ENCODE results near the gene SUCLG1. TPM values are rescaled to one million over a fixed set of nuclear protein-coding genes. Genes with fewer than 3 reads are reported as not detected.

The SUCLG1 gene
- total RNA-seq, 4 donors from 2014 or later, result 32.5 to 64.1 (median 54.1) TPM

DNA sequence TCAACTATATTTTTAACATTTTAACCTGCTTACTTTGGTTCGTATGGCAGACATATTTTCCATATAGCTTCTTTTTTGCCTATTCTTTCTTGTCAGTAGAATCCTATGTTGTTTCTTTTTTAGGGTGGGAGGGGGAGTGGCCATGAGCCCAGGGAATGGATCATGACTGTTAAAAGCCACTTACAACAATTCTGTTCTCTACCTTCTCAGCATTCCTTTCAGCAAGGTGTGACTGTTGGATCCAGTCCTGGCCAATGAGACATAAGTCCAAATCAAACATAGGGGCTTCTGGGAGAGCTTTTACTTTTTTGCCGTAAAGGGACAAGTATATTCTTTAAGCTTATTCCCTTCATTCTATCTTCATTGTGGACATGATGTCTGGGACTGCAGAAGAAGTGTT lies 32.2 kb upstream of the SUCLG1 start:
- H3K4me1 ChIP-seq, result no peaks in the 10 kb centered on the region
- H3K27me3 ChIP-seq, result no peaks in the 10 kb centered on the region
- intact Hi-C loops (cut with DNase I; ENCODE audit: low total_unique reads), result no loop called here
- no peaks in the 10 kb centered on the region for H3K9me3 ChIP-seq
- no peak overlapping the region for H3K4me3 ChIP-seq
- no peaks in the 10 kb centered on the region for H3K36me3 ChIP-seq
- TF ChIP-seq POLR2A (IDR thresholded peaks at IDR 0.05), result no peak
- TF ChIP-seq, protein P1, sequence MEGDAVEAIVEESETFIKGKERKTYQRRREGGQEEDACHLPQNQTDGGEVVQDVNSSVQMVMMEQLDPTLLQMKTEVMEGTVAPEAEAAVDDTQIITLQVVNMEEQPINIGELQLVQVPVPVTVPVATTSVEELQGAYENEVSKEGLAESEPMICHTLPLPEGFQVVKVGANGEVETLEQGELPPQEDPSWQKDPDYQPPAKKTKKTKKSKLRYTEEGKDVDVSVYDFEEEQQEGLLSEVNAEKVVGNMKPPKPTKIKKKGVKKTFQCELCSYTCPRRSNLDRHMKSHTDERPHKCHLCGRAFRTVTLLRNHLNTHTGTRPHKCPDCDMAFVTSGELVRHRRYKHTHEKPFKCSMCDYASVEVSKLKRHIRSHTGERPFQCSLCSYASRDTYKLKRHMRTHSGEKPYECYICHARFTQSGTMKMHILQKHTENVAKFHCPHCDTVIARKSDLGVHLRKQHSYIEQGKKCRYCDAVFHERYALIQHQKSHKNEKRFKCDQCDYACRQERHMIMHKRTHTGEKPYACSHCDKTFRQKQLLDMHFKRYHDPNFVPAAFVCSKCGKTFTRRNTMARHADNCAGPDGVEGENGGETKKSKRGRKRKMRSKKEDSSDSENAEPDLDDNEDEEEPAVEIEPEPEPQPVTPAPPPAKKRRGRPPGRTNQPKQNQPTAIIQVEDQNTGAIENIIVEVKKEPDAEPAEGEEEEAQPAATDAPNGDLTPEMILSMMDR (IDR thresholded peaks at IDR 0.05), result no peak
- DNase-seq, result no peak
- no peak overlapping the region for H3K27ac ChIP-seq

DNA sequence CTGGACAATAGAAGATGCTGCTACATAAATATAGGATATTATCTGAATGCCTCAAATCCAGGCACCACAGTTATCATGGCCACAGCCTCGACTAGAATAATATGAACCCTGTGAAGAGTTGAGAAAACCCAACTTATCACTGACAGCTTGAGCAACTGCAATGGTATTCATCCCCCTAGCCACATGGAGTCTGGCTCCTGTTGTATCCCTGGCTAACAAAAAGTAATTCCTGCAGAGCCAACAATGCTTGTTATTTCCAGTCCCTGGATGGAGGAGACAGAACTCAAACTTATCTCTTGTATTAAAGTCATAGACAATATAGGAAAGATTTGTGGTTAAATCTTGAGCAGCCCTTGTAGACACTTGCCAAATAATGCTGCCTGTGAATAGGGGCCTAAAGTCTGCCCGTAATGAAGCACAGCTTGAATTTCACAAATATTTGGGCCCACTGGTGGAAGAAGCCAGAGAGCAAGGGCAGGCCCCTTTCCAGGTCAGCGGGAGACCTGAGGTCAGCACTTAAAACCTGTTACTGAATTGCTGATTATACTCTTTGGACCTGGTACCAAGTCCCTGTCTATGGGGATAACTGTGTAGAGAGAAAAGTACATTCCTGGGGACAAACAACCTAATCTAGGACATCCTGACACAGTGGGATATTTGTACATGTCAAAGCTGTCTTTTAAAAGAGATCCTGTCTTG lies 28.4 kb upstream of the SUCLG1 start:
- intact Hi-C loops (cut with DNase I; ENCODE audit: low total_unique reads), result no loop called here
- no peak for DNase-seq
- H3K4me1 ChIP-seq, result no peaks in the 10 kb centered on the region
- no peaks in the 10 kb centered on the region for H3K36me3 ChIP-seq
- TF ChIP-seq, protein P1 (IDR thresholded peaks at IDR 0.05), result no peak
- TF ChIP-seq POLR2A (IDR thresholded peaks at IDR 0.05), result no peak
- H3K27me3 ChIP-seq, result no peaks in the 10 kb centered on the region
- no peaks in the 10 kb centered on the region for H3K9me3 ChIP-seq
- no peak overlapping the region for H3K27ac ChIP-seq
- no peak overlapping the region for H3K4me3 ChIP-seq

DNA sequence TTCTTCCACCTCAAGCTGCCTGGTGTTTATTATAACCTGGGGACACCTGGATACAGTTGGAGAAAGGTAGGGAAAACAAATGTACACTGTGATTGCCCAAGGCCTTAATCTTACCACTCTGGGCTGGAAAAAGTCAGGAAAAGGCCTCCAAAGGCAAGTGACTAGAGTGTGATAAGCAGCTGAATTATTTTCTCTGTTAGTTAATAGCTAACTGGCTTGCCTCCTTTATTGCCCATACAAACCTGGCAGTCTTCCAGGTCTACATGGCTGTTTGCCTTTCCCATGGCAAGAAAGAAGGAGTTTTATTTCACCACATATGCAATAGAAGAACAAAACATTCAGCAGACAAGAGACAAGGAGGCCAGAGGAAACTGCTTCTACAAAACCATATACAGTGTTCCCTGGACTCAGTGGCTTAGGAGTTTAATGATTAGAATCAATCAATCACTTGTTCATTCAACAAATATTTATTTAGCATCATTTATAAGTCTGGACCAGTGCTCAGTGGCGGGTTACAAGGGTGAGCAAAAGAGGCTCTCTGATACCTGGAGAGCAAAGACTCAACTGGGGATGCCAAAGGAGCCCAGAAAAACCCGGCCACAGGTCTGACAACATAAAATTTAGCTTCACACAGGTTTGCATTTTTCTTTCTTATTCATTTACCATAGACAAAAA lies 27.5 kb upstream of the SUCLG1 start:
- H3K36me3 ChIP-seq, result no peaks in the 10 kb centered on the region
- H3K9me3 ChIP-seq, result no peaks in the 10 kb centered on the region
- H3K4me1 ChIP-seq, result no peaks in the 10 kb centered on the region
- TF ChIP-seq, protein P1 (IDR thresholded peaks at IDR 0.05), result no peak
- no peak for TF ChIP-seq POLR2A (IDR thresholded peaks at IDR 0.05)
- no peaks in the 10 kb centered on the region for H3K27me3 ChIP-seq
- DNase-seq, result no peak
- intact Hi-C loops (cut with DNase I; ENCODE audit: low total_unique reads), result no loop called here
- H3K4me3 ChIP-seq, result no peak overlapping the region
- H3K27ac ChIP-seq, result no peak overlapping the region

DNA sequence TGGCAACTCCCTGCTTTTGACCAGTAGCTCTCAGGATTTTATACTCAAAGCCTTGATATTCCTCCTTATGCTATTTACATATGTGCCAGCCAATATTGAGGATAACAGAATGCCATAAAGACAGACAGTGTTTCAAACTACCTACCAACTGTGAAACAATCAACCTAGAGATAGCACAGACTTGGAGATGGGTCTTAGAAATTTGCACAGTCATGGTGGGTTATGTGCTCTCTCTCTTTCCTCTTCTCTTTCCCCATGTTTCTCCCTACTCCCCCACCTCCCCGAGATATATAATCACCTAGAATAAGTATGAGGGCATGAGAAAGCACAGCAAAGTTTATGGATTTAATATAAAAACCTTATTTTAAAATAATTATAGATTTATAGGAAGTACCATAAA lies 24.2 kb upstream of the SUCLG1 start:
- H3K36me3 ChIP-seq, result no peaks in the 10 kb centered on the region
- H3K4me3 ChIP-seq, result no peak overlapping the region
- no peaks in the 10 kb centered on the region for H3K9me3 ChIP-seq
- no peaks in the 10 kb centered on the region for H3K27me3 ChIP-seq
- H3K27ac ChIP-seq, result no peak overlapping the region
- intact Hi-C loops (cut with DNase I; ENCODE audit: low total_unique reads), result no loop called here
- no peaks in the 10 kb centered on the region for H3K4me1 ChIP-seq
- TF ChIP-seq, protein P1 (IDR thresholded peaks at IDR 0.05), result no peak
- TF ChIP-seq POLR2A (IDR thresholded peaks at IDR 0.05), result no peak
- no peak for DNase-seq

DNA sequence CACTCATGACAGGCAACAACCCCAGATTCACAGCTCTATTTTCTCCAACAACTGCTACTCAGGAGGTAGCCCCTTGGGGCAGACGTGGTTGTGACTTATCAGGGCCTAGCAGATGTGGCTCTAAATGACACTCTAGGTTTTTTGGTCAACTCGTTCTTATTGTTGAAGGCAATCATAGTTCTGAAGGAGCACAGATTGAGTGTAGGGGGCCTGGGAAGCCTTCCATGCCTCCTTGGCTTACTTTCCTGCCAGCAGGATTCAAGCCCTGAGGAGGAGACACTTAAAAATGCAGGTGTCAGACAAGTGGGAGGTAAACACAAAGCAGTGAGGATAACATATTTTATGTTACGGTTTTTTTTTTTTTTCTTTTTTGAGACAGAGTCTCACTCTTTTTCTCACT lies 23.5 kb upstream of the SUCLG1 start:
- Histone ChIP-seq H3K36me3 (no peaks in the 10 kb centered on the region), H3K27me3 (no peaks in the 10 kb centered on the region), H3K9me3 (no peaks in the 10 kb centered on the region), H3K4me3 (no peak overlapping the region), H3K4me1 (no peaks in the 10 kb centered on the region), H3K27ac (no peak overlapping the region)
- TF ChIP-seq POLR2A (IDR thresholded peaks at IDR 0.05), result no peak
- TF ChIP-seq, protein P1 (IDR thresholded peaks at IDR 0.05), result no peak
- intact Hi-C loops (cut with DNase I; ENCODE audit: low total_unique reads), result no loop called here
- no peak for DNase-seq
